Cardiac muscle cell (in vitro differentiated cells and primary cell): Measurements from ENCODE around the gene LEFTY2. TPM values are rescaled to one million over a fixed set of nuclear protein-coding genes. Genes with fewer than 3 reads are reported as not detected.
"Not testable (repeated sequence)": the region's sequence is repeated elsewhere in the genome, so short reads cannot be mapped to it uniquely, and the experiment has no call there.

Experiments
- DNase-seq, 2 donors: peaks; one replicate each; pipeline versions ENCODE4 v3.0.0 to v3.0.0-alpha.2; 2010 to 2017; ENCODE audit warnings: low read depth in 1 of 2, low spot score in 1 of 2
- H3K27ac ChIP-seq: fragments of 200-600 bp; sonication (generic); 2 replicates; pipeline ENCODE4 v1.5.1; 2016
- H3K27me3 ChIP-seq: fragments of 200-600 bp; sonication (generic); 2 replicates; pipeline ENCODE4 v1.6.0; 2016; ENCODE audit warnings: control low read depth
- H3K36me3 ChIP-seq: fragments of 200-600 bp; sonication (generic); 2 replicates; pipeline ENCODE4 v1.5.1; 2016; ENCODE audit warnings: control low read depth
- H3K4me1 ChIP-seq: fragments of 200-600 bp; sonication (generic); 2 replicates; pipeline ENCODE4 v1.8.1; 2017; ENCODE audit warnings: low read depth, mild to moderate bottlenecking, mixed run types
- H3K4me3 ChIP-seq: fragments of 200-600 bp; sonication (generic); 2 replicates; pipeline ENCODE4 v1.5.1; 2016; ENCODE audit warnings: mild to moderate bottlenecking
- H3K9me3 ChIP-seq: fragments of 200-600 bp; sonication (generic); 2 replicates; pipeline ENCODE4 v1.5.1; 2017; ENCODE audit warnings: low read depth, mild to moderate bottlenecking, control low read depth
- polyA plus RNA-seq: library from polyadenylated mRNA; unstranded; fragments of >200 nt; fragmentation: Nextera tagmentation; extraction: Ambion mirVana; gene quantifications from 2 replicates; pipeline ENCODE4 v1.2.1, GENCODE V29; 2016
- total RNA-seq: library from RNA; depleted of rRNA; stranded (reverse); fragments of >200 nt; gene quantifications from 2 replicates; pipeline ENCODE4 v1.2.3, GENCODE V29; 2016
- TF ChIP-seq, protein P1 (sequence below): IDR thresholded peaks from 2 replicates; pipeline ENCODE4 v1.5.1; 2012; ENCODE audit warnings: low read depth, mild to moderate bottlenecking, low read length

LEFTY2 gene
- total and polyA plus RNA-seq, 2 experiments from 2014 or later: 4.0 to 9.0 TPM

GRCh38 chr1:225936523-225936922 is 4.5 kb downstream of the LEFTY2 start:
- H3K4me1 ChIP-seq: peaks cover 11% of the 10 kb centered on the region
- H3K9me3 ChIP-seq: no peaks in the 10 kb centered on the region
- H3K36me3 ChIP-seq: no peaks in the 10 kb centered on the region
- DNase-seq: no peak
- H3K4me3 ChIP-seq: no peak overlapping the region
- TF ChIP-seq, protein P1, sequence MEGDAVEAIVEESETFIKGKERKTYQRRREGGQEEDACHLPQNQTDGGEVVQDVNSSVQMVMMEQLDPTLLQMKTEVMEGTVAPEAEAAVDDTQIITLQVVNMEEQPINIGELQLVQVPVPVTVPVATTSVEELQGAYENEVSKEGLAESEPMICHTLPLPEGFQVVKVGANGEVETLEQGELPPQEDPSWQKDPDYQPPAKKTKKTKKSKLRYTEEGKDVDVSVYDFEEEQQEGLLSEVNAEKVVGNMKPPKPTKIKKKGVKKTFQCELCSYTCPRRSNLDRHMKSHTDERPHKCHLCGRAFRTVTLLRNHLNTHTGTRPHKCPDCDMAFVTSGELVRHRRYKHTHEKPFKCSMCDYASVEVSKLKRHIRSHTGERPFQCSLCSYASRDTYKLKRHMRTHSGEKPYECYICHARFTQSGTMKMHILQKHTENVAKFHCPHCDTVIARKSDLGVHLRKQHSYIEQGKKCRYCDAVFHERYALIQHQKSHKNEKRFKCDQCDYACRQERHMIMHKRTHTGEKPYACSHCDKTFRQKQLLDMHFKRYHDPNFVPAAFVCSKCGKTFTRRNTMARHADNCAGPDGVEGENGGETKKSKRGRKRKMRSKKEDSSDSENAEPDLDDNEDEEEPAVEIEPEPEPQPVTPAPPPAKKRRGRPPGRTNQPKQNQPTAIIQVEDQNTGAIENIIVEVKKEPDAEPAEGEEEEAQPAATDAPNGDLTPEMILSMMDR: no peak
- no peak overlapping the region for H3K27ac ChIP-seq
- no peaks in the 10 kb centered on the region for H3K27me3 ChIP-seq

DNA sequence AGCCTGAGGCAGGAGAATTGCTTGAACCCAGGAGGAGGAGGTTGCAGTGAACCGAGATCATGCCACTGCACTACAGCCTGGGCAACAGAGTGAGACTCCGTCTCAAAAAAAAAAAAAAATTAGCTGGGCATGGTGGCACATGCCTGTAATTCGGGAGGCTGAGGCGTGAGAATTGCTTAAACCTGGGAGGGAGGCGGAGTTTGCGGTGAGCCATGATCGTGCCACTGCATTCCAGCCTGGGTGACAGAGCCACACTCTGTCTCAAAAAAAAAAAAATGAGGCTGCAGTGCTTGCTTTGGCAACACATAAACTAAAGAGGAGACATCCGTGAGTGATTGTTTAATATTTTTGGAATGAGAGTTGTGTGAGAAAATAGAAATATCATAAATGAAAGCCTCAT is 4.9 kb downstream of the LEFTY2 start:
- not testable (repeated sequence) for H3K4me3 ChIP-seq, H3K27ac ChIP-seq, H3K9me3 ChIP-seq, H3K36me3 ChIP-seq, H3K27me3 ChIP-seq, H3K4me1 ChIP-seq, DNase-seq

DNA sequence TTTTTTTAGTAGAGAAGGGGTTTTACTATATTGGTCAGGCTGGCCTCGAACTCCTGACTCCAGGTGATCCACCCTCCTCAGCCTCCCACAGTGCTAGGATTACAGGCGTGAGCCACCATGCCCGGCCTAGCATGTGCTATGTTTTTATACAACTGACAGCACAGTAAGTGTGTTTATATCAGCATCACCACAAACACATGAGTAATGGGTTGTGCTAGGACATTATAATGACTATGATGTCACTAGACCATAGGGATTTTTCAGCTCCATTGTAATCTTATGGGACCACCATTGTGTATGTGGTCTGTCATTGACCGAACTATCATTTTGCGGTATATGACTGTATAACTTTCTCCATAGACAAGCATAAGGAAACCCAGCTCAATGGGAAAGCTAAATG is 6.3 kb downstream of the LEFTY2 start:
- no peak for DNase-seq
- TF ChIP-seq, protein P1: no peak

DNA sequence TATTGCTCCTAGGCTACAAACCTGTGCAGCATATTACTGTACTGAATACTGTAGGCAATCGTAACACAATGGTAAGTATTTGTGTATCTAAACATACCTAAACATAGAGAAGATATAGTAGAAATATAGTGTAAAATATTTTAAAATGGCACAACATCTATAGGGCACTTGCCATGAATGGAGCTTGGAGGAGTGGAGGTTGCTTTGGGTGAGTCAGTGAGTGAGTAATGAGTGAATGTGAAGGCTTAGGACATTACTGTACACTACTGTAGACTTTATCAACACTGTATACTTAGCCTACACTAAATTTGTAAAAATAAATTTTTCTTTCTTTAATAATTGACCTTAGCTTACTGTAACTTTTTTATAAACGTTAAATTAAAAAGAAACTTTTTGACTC is 7.9 kb downstream of the LEFTY2 start:
- TF ChIP-seq, protein P1: no peak

More for the DNA sequence above, 6.3 kb downstream of the LEFTY2 start:
- H3K27me3 ChIP-seq: no peaks in the 10 kb centered on the region
- H3K9me3 ChIP-seq: no peaks in the 10 kb centered on the region
- no peaks in the 10 kb centered on the region for H3K4me1 ChIP-seq
- no peak overlapping the region for H3K4me3 ChIP-seq
- no peak overlapping the region for H3K27ac ChIP-seq
- no peaks in the 10 kb centered on the region for H3K36me3 ChIP-seq

GRCh38 chr1:225931270-225932136 is 9.5 kb downstream of the LEFTY2 start:
- H3K36me3 ChIP-seq: no peaks in the 10 kb centered on the region
- H3K4me1 ChIP-seq: no peaks in the 10 kb centered on the region
- no peaks in the 10 kb centered on the region for H3K9me3 ChIP-seq
- TF ChIP-seq, protein P1: no peak
- no peak overlapping the region for H3K4me3 ChIP-seq
- DNase-seq: no peak
- no peak overlapping the region for H3K27ac ChIP-seq
- no peaks in the 10 kb centered on the region for H3K27me3 ChIP-seq

More for the DNA sequence above, 7.9 kb downstream of the LEFTY2 start:
- H3K4me3 ChIP-seq: no peak overlapping the region
- H3K27me3 ChIP-seq: no peaks in the 10 kb centered on the region
- no peaks in the 10 kb centered on the region for H3K36me3 ChIP-seq
- peak in 1 of 2 donors; percentile 50 for DNase-seq
- no peaks in the 10 kb centered on the region for H3K9me3 ChIP-seq
- no peak overlapping the region for H3K27ac ChIP-seq
- H3K4me1 ChIP-seq: no peaks in the 10 kb centered on the region

GRCh38 chr1:225930566-225930965 is 10.5 kb downstream of the LEFTY2 start:
- no peak for DNase-seq
- Histone ChIP-seq H3K27me3 (no peaks in the 10 kb centered on the region), H3K4me1 (no peaks in the 10 kb centered on the region), H3K36me3 (no peaks in the 10 kb centered on the region), H3K4me3 (no peak overlapping the region), H3K27ac (no peak overlapping the region), H3K9me3 (no peaks in the 10 kb centered on the region)
- TF ChIP-seq, protein P1: no peak

- not testable (repeated sequence) for H3K4me3 ChIP-seq, DNase-seq, H3K36me3 ChIP-seq, H3K4me1 ChIP-seq, H3K27me3 ChIP-seq, H3K9me3 ChIP-seq, H3K27ac ChIP-seq
Observed at GRCh38 chr1:225929462-225929861, 11.6 kb downstream of the LEFTY2 start.
